Measurements from ENCODE around the gene PJVK. TPM values are rescaled to one million over a fixed set of nuclear protein-coding genes. Genes with fewer than 3 reads are reported as not detected.
"Not testable (repeated sequence)": the region's sequence is repeated elsewhere in the genome, so short reads cannot be mapped to it uniquely, and the experiment has no call there.

Gene PJVK, protein sequence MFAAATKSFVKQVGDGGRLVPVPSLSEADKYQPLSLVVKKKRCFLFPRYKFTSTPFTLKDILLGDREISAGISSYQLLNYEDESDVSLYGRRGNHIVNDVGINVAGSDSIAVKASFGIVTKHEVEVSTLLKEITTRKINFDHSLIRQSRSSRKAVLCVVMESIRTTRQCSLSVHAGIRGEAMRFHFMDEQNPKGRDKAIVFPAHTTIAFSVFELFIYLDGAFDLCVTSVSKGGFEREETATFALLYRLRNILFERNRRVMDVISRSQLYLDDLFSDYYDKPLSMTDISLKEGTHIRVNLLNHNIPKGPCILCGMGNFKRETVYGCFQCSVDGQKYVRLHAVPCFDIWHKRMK
- 1.0 and 1.7 TPM in 2 replicates for total RNA-seq

DNA sequence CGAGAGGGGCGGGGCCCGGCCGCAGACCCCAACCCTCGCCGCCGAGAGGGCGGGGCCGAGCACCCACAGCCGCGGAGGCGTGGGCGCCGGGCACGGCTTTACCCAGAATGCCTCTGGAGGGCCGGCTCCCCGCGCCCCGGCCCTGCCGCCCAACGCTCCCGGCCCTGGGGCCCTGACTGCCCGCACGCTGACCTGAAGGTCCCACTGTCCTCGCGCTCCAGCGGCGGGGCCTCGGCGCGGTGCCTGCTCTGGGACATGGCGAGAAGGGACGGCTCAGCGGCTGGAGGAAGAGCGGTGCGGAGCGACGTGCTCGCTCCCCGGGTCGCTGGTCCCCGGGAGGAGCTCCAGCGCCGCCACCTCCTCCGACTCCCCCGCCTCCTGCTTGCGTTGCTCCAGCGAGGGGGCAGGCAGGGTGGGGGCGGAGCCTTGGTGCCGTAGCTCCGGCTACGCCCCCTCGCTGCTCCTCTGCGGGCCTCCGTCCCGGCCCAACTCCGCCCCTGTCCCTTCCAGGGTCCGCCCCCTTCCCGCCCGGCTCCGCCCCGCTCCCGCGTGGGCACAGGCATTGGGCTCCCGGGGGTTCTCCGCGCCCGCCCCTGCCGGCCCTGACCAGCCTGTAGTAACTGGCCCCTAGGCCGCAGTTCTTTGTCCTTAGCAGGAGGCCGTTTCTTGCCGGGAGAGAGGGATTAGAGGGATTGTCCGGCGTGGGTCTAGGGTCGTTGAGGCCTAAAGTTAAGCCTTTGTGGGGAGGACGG is at the start of gene PJVK, which contains the start of gene PRKRA:
PJVK (plus strand) TSS at position 605 of the 752 bp plus-strand sequence. CDS start 2,032 bp downstream, outside the sequence.
PRKRA (minus strand) TSS at position 402 of the 752 bp plus-strand sequence; CDS start at position 257, 145 bp downstream.
- intact Hi-C loops (cut with micrococcal nuclease) = loop anchor here (1.0 to 2.0 kb wide), 12 partner anchors 27 to 1556 kb away; partner anchors contain the start of genes CWC22, FKBP7, HNRNPA3 and OSBPL6

DNA sequence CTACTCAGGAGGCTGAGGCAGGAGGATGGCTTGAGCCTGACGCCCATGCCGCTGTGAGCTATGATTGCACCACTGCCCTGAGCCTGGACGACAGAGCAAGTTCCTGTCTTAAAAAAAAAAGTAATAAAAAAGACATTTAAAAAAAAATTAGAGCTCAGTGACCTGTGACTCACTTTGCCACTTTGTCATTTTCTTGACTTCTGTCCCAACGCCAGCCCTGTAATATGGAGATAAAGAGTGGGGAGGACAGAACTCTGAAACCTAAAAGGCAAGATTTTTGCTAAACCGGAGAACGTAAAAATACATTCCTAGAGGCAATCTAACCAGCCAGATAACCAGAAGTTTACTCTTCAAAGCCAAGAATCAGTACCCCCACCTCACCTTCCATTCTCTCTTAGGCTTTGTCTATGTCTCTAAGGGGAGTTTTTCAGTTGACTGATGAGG is 49.2 kb upstream of the PJVK start:
- intact Hi-C loops (cut with micrococcal nuclease) = no loop called here

DNA sequence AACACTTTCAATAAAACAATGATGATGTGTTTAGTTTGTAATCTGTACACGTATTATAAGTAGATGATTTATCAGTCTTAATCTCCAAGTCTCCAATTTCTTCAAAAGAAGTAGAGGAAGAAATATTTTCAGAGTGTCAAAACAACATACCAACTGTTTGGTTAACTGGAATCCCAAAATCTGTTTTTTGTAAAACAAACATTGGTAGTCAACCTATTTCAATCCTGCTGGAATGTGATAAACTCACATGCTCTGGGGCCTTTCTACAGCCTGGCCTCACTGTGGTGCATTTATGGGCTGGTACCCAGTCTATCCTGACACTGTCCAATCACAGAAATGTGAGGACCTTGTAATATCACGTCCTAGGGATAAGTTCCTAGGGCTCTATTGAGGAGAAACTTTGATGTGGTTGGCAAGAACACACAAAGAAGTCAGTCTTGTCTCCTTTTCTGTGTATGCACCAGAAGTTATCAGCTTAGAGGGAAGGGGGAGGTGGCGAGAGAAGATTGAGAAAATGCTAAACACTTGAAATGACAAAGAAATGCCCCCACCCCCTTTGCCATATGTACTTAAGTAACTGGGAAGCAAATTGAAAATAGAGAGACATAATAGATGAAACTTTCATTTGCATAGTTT is 47.4 kb upstream of the PJVK start:
- intact Hi-C loops (cut with micrococcal nuclease) = loop anchor here (1.0 kb wide), 1 partner anchor 11 kb away; no protein-coding TSS in a partner anchor

DNA sequence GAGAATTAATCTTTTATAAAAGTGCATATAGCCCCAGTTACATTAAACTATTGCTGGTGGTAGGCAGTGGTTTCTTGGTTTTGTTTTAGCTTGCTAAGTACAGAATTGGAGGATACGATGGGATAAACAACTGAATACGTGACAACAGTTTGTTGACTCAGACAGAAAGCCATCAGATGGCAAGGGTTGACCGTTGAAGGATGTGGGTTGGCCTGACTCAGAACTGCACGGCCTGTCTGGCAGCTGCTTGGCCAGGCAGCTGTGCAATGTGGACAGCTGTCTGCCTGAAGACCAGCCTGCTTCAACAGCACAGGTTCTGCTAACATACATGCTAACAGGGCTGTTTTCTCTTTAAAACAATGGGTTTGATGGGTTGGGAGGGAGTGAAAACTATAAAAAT is 46.8 kb upstream of the PJVK start:
- intact Hi-C loops (cut with micrococcal nuclease) = loop anchor here (1.0 kb wide), 1 partner anchor 10 kb away; no protein-coding TSS in a partner anchor

DNA sequence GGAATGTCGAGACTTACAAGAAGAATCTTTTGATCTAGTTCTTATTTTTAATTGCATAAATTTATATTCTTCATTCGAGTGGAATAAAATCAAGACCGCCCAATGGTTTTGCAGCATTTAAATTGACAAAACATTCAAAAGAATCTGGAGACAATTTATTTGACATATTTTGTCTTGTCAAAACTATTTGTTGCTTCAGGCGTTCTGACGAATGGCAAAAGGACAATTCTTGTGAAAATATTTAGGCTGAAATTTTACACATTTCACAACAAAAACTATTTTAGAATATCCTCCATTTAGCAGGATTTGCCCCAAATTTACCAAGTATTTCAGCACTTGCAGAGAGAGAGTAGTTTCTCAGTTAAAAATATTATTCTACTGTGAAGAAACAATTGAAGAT is 41.9 kb upstream of the PJVK start:
- intact Hi-C loops (cut with micrococcal nuclease) = no loop called here

DNA sequence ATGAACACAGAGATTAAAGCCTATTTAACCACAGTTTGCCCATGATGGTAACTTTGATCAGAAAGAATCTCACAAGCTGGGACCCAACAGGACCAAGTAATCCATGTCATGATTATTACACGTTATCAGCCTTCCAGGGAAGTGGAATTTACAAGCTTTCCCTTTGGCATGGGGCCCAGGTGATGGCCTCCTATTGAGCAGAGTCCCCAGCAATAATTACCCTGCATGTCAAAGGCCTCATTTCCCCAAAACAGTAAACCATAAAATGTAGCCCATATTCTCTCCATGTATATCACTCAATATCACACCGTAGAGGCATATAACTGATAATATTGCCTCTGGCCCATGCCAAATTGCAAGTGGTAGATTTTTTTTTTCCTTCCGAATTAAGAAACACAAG is 39.1 kb upstream of the PJVK start:
- intact Hi-C loops (cut with micrococcal nuclease) = loop anchor here (2.0 to 5.0 kb wide), 3 partner anchors 793 to 1595 kb away; partner anchors contain the start of genes AGPS and CWC22

DNA sequence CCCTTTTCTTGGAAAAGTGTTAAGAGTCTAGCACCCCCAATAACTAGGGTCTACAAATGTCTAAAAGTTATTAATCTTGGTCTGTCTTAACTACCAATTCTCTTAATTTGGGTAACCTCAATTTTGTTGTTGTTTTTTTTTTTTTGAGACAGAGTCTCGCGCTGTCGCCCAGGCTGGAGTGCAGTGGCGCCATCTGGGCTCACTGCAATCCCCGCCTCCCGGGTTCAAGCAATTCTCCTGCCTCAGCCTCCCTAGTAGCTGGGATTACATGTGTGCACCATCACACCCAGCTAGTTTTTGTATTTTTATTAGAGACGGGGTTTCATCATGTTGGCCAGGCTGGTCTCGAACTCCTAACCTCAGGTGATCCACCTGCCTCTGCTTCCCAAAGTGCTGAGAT is 38.7 kb upstream of the PJVK start:
- intact Hi-C loops (cut with micrococcal nuclease) = loop anchor here (2.0 to 5.0 kb wide), 3 partner anchors 794 to 1595 kb away; partner anchors contain the start of genes AGPS and CWC22

DNA sequence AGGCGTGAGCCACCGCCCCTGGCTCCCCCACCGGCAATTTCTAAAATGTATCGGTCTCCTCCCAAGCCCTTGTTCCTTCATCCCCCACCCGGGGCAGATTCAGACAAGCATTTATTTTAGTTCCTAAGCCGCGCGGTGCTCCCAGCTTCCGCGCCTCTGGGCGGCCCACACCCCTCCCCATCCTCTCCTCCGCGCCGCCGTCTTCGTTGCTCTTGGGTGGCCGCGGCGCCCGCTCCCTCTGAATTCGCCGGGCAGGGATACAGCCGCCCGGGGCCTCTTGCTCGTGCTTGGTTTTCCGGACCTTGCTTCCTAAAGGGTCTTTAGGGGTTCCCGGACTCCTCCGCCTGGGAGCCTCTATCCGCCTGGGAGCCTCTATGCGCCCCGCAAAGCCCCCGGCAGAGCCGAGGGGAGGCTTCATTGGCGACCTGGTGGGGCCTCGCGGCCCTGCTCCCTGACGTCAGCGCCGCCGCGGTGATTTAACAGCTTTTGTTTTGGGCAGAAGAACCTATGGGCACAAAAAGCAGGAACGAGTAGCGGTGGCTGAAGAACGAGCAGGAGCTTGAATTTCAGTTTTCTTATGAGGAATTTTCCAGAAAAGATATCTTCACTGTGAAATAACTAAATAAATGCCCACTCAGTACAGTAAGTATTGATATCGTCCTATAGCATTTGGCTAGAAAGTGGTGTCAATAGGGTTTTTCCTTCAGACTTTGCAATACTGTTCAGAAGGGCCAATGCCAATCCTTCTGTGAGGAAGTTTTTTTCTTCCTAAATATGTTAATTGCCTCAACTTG is 37.5 kb upstream of the PJVK start:
- intact Hi-C loops (cut with micrococcal nuclease) = loop anchor here (1.0 to 5.0 kb wide), 12 partner anchors 9 to 1594 kb away; partner anchors contain the start of genes AGPS, CWC22, FKBP7 and OSBPL6

DNA sequence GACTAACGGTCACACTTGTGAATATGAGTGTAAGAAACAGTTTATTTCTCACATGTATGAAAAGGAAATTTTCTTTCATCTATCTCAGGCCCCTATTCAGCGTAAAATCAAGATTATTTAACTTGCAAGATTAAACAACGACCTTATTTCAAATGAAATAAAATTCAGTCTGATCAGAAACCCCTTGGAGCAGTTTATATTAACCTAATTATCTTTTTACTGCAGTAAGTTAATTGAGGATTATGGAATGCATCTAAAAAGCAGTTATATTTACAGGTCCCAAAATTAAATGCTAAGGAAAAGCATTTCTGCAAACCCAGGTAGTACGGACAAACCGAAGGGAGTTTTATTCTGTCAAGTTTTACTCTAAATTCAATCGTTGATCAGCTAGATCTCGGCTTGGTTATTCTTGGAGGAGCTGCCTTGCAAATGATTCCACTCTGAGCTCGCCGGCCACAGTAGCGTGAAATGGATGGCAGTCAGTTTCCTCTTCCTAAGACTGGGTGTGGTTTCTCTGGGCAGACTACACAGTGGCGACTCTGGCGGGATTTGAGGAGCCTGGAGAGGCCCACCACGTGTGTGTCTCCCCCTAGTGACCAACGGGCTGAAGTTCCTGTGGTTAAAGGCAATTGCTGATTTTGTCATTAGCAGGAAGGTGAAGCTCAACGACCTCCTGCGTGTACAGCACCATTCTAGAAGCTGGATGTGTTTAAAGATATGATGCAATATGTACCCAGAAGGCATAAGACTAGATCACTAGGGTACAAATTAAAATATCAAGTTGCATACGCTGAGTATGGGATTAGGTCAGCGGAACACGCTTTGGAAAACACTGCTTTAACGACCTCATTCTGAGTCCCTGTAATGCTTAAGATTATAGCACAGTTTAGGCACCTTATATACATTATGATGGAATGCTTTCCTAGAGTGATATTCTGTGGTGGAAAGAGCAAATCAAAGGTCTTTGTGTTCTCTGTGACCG is 36.6 kb upstream of the PJVK start:
- intact Hi-C loops (cut with micrococcal nuclease) = loop anchor here (1.0 to 5.0 kb wide), 9 partner anchors 10 to 1593 kb away; partner anchors contain the start of genes AGPS, CWC22, FKBP7 and RBM45

DNA sequence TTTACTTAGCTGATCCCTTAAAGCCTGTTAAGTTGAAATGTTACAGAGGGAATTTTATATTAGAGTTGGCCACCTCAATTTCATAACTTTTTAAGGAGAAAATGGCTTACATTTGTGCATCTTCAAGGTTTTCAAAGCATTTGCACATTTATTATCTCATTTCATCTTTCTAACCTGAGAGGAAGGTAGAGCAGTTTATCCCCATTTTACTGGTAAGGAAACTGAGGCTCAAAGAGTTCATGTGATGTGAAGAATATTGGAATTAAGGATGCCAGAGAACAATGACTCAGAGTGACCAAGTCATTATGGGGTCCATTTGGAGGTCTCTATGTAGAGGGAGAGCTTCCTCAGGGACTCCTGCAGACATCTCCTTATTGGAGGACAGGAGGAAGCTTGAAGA is 35.2 kb upstream of the PJVK start:
- intact Hi-C loops (cut with micrococcal nuclease) = no loop called here

DNA sequence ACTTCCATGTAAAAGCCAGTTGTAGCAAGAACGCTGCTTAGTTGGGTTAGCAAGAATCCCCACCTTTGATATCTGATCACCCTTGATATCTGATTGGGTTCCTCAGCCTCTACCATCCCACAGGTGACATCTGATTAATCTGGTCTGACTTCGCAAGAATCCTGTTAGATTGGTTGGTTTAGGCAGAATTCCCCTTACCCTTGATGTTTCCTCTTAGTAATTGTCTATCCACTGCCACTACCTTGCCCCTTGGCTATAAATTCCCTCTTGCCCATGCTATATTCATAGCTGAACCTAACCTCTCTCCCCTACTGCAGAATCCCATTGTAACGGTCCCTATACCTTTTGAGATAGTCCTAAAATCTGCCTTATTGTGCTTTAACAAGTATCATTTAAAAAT is 33.3 kb upstream of the PJVK start:
- intact Hi-C loops (cut with micrococcal nuclease) = no loop called here

DNA sequence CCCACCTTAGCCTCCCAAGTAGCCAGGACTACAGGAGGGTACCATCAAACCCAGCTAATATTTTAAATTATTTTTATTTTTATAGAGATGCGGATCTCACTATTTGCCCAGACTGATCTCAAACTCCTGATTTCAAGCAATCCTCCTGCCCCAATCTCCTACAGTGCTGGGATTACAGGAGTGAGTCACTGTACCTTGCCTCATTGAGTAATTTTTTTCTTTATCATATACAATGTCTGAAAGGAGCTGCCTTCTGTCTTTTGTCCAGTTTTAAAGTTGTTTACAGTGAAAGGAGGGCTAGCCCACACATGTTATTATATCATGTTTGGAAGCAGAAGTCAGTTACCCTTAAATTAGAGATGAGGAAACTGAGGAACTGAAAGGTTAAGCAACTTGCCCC is 32.8 kb upstream of the PJVK start:
- intact Hi-C loops (cut with micrococcal nuclease) = no loop called here

DNA sequence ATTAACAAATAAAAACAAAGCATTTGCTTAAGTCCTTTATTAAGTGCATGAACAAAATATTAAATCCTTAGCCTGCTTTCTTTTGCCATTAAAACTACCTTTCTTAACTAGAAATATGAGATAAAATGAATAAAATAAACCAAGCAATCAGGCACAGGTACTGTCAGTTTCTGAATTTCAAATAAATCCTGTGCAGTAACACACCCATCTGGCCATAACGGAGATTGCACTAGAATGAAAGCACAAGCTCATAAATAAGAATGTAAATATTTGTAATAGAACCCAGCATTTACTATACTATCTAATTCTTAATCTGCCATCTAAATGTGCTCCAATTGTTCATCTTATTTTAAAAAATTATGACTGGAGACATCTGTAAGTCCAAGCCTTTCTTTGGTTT is 32.1 kb upstream of the PJVK start:
- intact Hi-C loops (cut with micrococcal nuclease) = loop anchor here (1.0 kb wide), 1 partner anchor 113 kb away; no protein-coding TSS in a partner anchor

DNA sequence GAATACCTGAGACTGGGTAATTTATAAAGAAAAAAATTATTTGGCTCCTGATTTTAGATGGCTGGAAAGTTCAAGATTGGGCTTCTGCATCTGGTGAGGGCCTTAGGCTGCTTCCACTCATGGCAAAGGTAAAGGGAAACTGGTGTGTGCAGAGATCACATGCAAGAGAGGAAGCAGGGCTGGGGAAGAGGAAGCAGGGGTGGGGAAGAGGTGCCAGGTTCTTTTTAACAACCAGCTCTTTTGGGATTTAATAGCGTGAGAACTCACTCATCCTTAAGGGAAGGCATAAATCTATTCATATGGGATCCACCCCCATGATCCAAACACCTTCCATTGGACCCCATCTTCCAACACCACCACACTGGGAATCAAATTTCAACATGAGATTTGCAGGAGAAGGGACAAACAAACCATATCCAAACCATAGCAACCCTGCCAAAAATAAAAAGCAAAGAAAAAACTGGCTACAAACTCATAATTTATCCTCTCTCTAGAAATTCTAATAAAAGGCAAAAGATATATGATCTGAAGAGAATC is 30.6 kb upstream of the PJVK start:
- intact Hi-C loops (cut with micrococcal nuclease) = no loop called here

DNA sequence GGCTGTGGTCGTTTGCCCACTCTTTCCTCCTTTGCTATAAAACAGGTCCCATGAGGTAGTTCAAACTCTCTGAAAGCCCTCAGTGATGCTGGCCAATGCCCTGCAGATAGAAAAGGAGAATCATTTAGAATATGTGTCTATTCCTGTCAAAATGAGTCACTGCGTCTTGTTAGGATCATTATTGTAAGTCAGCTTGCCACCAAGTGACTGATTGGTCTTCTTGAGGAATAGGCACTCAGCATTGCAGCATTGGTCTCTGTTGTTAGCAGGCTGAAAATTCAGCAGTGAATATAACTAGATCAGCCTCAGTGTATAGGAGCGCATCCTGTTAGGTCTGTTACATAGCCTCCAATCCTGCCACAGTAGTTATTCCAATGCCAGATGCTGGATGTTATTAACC is 29.1 kb upstream of the PJVK start:
- intact Hi-C loops (cut with micrococcal nuclease) = no loop called here

DNA sequence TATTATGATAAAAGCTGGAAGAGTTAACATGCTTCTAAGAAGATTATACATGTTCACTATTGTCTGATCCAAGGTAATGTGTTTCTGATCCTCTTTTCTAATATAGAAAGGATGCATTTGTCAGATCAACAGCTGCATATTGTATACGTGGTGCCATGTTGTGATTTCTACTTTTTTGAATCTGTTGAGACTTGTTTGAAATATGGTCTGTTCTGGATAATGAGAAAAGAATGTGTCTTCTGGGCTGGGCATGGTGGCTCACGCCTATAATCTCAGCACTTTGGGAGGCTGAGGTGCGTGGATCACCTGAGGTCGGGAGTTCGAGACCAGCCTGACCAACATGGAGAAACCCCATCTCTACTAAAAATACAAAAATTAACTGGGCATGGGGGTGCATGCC is 27.4 kb upstream of the PJVK start:
- intact Hi-C loops (cut with micrococcal nuclease) = not testable (repeated sequence)

DNA sequence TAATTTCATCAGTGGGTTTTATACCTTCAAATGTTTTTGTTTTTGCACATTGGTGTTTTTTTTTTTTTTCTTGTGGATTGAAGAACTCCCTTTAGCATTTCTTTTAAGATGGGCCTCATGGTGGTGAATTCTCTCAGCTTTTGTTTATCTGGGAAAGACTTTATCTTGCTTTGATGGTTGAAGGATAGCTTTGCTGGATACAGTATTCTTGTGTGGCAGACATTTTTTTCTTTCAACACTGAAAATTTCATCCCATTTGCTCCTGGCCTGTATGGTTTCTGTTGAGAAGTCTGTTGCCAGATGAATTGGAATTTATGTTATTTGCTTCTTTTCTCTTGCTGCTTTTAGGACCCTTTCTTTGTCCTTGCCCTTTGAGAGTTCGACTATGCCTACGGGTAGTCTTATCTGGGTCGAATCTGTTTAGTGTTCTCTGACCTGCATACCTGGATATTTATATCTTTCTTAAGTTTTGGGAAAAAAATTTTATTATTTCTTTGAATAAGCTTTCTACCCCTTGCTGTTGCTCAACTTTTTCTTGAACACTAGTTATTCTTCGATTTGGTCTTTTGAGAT is 25.8 kb upstream of the PJVK start:
- intact Hi-C loops (cut with micrococcal nuclease) = no loop called here

DNA sequence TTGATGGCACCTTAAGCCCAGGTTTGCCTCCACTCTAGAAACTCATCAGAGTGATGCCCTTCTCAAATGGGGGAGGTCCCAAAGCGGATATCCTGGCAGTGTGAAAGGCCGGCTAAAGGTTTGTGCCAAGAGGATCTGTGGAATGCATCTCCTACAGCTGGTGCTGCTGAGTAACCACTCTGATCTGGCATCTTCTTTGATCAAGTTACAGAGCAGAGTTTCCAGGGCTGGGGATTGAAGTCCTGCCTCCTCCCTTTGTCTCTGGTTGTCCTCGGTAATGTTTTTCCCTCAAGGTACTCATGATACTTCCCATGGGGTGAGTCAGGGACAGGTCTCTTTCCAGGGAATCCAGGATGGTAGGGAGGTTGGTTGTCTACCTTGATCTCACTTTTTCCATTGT is 24.8 kb upstream of the PJVK start:
- intact Hi-C loops (cut with micrococcal nuclease) = no loop called here

DNA sequence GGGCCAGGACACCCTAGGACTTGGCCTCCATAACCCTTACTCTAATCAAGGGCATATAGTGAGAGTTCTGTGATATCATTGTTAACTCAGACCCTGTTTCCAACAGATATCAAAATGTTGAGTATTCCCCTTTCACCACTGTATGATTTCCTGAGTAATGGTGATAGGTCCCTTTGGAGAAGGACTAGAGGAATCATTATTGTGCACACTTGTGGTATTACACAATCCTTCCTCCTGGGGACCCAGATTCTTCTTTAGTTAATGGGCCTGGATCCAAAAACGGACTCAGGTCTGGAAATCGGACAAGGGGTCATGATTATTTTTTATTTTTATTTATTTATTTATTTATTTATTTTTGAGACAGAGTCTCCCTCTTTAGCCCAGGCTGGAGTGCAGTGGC is 23.7 kb upstream of the PJVK start:
- intact Hi-C loops (cut with micrococcal nuclease) = no loop called here

Data from T-helper 1 cell treated with Interleukin-12 subunit alpha and Interleukin-12 subunit beta and Interleukin-4 antibody, amounts not matched to agents 30 ng/mL and 1 ng/mL, for 36 hours (primary cell).